ENCODE data around the gene SIX2.

DNA sequence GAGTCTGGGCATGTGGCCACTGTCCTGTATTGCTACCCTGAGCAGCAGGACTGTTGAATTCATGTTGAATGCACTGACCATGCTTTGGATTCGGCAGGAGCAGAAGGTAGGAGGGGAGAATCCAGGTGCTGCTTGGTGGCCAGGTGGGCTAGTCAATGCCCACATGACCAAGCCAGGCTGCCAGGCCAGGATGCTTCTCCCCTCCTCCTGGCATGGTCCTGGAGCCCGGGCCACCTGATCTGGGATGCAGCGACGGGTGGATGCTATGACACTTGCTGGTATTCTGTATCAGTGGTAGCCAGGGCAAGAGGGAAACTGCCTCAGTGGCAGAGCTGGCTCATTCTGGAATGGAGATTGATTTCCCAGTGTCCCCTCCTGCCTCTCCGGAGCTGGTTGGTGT lies 14.8 kb upstream of the SIX2 start:
- TF ChIP-seq NFIC (IDR thresholded peaks at IDR 0.05) (no peak), TEAD4 (IDR thresholded peaks at IDR 0.05; ENCODE audit: low read length) (no peak), TEAD4 (CRISPR knock-in tag; IDR thresholded peaks at IDR 0.05; ENCODE audit: borderline replicate concordance) (no peak)
- TF ChIP-seq, protein P1, sequence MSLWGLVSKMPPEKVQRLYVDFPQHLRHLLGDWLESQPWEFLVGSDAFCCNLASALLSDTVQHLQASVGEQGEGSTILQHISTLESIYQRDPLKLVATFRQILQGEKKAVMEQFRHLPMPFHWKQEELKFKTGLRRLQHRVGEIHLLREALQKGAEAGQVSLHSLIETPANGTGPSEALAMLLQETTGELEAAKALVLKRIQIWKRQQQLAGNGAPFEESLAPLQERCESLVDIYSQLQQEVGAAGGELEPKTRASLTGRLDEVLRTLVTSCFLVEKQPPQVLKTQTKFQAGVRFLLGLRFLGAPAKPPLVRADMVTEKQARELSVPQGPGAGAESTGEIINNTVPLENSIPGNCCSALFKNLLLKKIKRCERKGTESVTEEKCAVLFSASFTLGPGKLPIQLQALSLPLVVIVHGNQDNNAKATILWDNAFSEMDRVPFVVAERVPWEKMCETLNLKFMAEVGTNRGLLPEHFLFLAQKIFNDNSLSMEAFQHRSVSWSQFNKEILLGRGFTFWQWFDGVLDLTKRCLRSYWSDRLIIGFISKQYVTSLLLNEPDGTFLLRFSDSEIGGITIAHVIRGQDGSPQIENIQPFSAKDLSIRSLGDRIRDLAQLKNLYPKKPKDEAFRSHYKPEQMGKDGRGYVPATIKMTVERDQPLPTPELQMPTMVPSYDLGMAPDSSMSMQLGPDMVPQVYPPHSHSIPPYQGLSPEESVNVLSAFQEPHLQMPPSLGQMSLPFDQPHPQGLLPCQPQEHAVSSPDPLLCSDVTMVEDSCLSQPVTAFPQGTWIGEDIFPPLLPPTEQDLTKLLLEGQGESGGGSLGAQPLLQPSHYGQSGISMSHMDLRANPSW (CRISPR knock-in tag; IDR thresholded peaks at IDR 0.05): no peak

All from K562 (cell line).